GM23338 (cell line): Measurements from ENCODE around the gene ADPRHL1. TPM values are rescaled to one million over a fixed set of nuclear protein-coding genes. Genes with fewer than 3 reads are reported as not detected.

Experiments
- ATAC-seq: fragments of 200-7000 bp; cut with Tn5 transposase; 3 replicates; pipeline ENCODE4 v1.9.1; 2020
- DNase-seq: peaks from one replicate; pipeline ENCODE4 v3.0.0-alpha.2; 2015; ENCODE audit warnings: low spot score
- H2AFZ ChIP-seq: fragments of 200-600 bp; sonication (generic); 2 replicates; pipeline ENCODE4 v1.8.0; 2016; ENCODE audit warnings: antibody characterized with exemption, mild to moderate bottlenecking, moderate library complexity
- H3F3A ChIP-seq: fragments of 200-600 bp; sonication (generic); replicated peaks from 2 replicates; pipeline ENCODE4 v1.8.0; 2017; ENCODE audit warnings: antibody characterized with exemption, mixed run types, low read depth
- H3K27ac ChIP-seq: fragments of 200-600 bp; sonication (generic); 2 replicates; pipeline ENCODE4 v1.6.1; 2016; ENCODE audit warnings: low read depth
- H3K27me3 ChIP-seq: fragments of 200-600 bp; sonication (generic); 2 replicates; pipeline ENCODE4 v1.8.0; 2016; ENCODE audit warnings: mild to moderate bottlenecking, mixed run types, moderate library complexity; ENCODE audit not compliant: insufficient read depth
- H3K36me3 ChIP-seq: fragments of 200-600 bp; sonication (generic); 2 replicates; pipeline ENCODE4 v1.8.0; 2016; ENCODE audit warnings: mild to moderate bottlenecking; ENCODE audit not compliant: insufficient read depth
- H3K4me1 ChIP-seq: fragments of 200-600 bp; sonication (generic); 2 replicates; pipeline ENCODE4 v1.8.0; 2016; ENCODE audit warnings: mild to moderate bottlenecking, moderate library complexity; ENCODE audit not compliant: insufficient read depth
- H3K4me2 ChIP-seq: fragments of 200-600 bp; sonication (generic); 2 replicates; pipeline ENCODE4 v1.7.1; 2017; ENCODE audit warnings: mixed run types
- H3K4me3 ChIP-seq: fragments of 200-600 bp; sonication (generic); 2 replicates; pipeline ENCODE4 v1.6.1; 2016; ENCODE audit warnings: mixed run types
- H3K79me2 ChIP-seq: fragments of 200-600 bp; sonication (generic); replicated peaks from 2 replicates; pipeline ENCODE4 v1.8.0; 2017; ENCODE audit warnings: mild to moderate bottlenecking; ENCODE audit not compliant: insufficient read depth
- H3K9me2 ChIP-seq: fragments of 200-600 bp; sonication (generic); 2 replicates; pipeline ENCODE4 v1.8.0; 2017; ENCODE audit not compliant: insufficient read depth
- H4K20me1 ChIP-seq: fragments of 200-600 bp; sonication (generic); replicated peaks from 2 replicates; pipeline ENCODE4 v1.8.0; 2017; ENCODE audit warnings: mild to moderate bottlenecking; ENCODE audit not compliant: insufficient read depth
- H3K27ac Mint-ChIP-seq: 2 replicates; pipeline ENCODE4 v1.8.0; 2020; ENCODE audit warnings: inconsistent platforms, mild to moderate bottlenecking, moderate library complexity, mixed read lengths
- H3K27me3 Mint-ChIP-seq: 3 replicates; pipeline ENCODE4 v1.8.0; 2022; ENCODE audit warnings: low read depth, mild to moderate bottlenecking, moderate library complexity, mixed read lengths, inconsistent platforms; ENCODE audit not compliant: insufficient read depth, poor library complexity
- H3K36me3 Mint-ChIP-seq: 3 replicates; pipeline ENCODE4 v1.8.0; 2021; ENCODE audit warnings: low read depth, mild to moderate bottlenecking, inconsistent platforms, moderate library complexity, mixed read lengths
- H3K4me1 Mint-ChIP-seq: 3 replicates; pipeline ENCODE4 v1.8.0; 2020; ENCODE audit warnings: mild to moderate bottlenecking, inconsistent platforms, mixed read lengths
- H3K4me3 Mint-ChIP-seq: 3 replicates; pipeline ENCODE4 v1.8.0; 2021; ENCODE audit warnings: moderate library complexity, mild to moderate bottlenecking, inconsistent platforms, mixed read lengths
- H3K9me3 Mint-ChIP-seq: 3 replicates; pipeline ENCODE4 v1.8.0; 2020; ENCODE audit warnings: moderate library complexity, mild to moderate bottlenecking, inconsistent platforms, mixed read lengths
- CREB1 ChIP-seq: fragments of 250-450 bp; sonication (Bioruptor Pico); IDR thresholded peaks from 2 replicates; pipeline ENCODE4 v1.5.0; 2020; ENCODE audit warnings: low read depth, mild to moderate bottlenecking, moderate library complexity
- CTCF ChIP-seq, 2 experiments: fragments of 200-600 bp in 1 of 2; sonication (generic) in 1 of 2; conservative IDR thresholded peaks; 2 replicates each; pipeline versions ENCODE4 v1.5.1 to v1.6.1; 2016 to 2017; ENCODE audit warnings: antibody characterized with exemption in 2 of 2, low read depth in 2 of 2, mild to moderate bottlenecking in 2 of 2, moderate library complexity in 1 of 2
- ETS1 ChIP-seq: IDR thresholded peaks from 2 replicates; pipeline ENCODE4 v1.6.1; 2016; ENCODE audit warnings: antibody characterized with exemption
- EZH2 ChIP-seq: fragments of 200-600 bp; sonication (generic); IDR thresholded peaks from one replicate; pipeline ENCODE4 v1.8.0; 2017; ENCODE audit warnings: antibody characterized with exemption, mild to moderate bottlenecking, low read depth; ENCODE audit not compliant: unreplicated experiment
- EZH2phosphoT487 ChIP-seq: fragments of 200-600 bp; sonication (generic); IDR thresholded peaks from one replicate; pipeline ENCODE4 v1.8.1; 2018; ENCODE audit warnings: antibody characterized with exemption; ENCODE audit not compliant: unreplicated experiment
- JUNB ChIP-seq: IDR thresholded peaks from one replicate; pipeline ENCODE4 v1.6.1; 2016; ENCODE audit warnings: antibody characterized with exemption; ENCODE audit not compliant: unreplicated experiment
- NANOG ChIP-seq: IDR thresholded peaks from 2 replicates; pipeline ENCODE4 v1.6.1; 2016; ENCODE audit warnings: antibody characterized with exemption, borderline replicate concordance
- POLR2AphosphoS5 ChIP-seq: IDR thresholded peaks from 2 replicates; pipeline ENCODE4 v1.6.1; 2016; ENCODE audit warnings: antibody characterized with exemption, low read depth
- REST ChIP-seq: IDR thresholded peaks from one replicate; pipeline ENCODE4 v1.6.1; 2018; ENCODE audit warnings: antibody characterized with exemption; ENCODE audit not compliant: unreplicated experiment
- STAT1 ChIP-seq: IDR thresholded peaks from one replicate; pipeline ENCODE4 v1.6.1; 2016; ENCODE audit warnings: antibody characterized with exemption; ENCODE audit not compliant: unreplicated experiment
- ZNF114 ChIP-seq: fragments of 250-450 bp; sonication (Bioruptor Pico); IDR thresholded peaks from 2 replicates; pipeline ENCODE4 v1.5.0; 2020; ENCODE audit warnings: mild to moderate bottlenecking, moderate library complexity
- ZNF331 ChIP-seq: fragments of 250-450 bp; sonication (Bioruptor Pico); IDR thresholded peaks from 2 replicates; pipeline ENCODE4 v1.5.0; 2020; ENCODE audit warnings: low read depth, mild to moderate bottlenecking, moderate library complexity
- ZNF462 ChIP-seq: fragments of 250-450 bp; sonication (Bioruptor Pico); IDR thresholded peaks from 2 replicates; pipeline ENCODE4 v1.5.0; 2020; ENCODE audit warnings: mild to moderate bottlenecking, moderate library complexity
- polyA plus RNA-seq: library from polyadenylated mRNA; unstranded; fragments of >200 nt; fragmentation: Nextera tagmentation; extraction: Ambion mirVana; gene quantifications from 2 replicates; pipeline ENCODE4 v1.2.1, GENCODE V29; 2016
- total RNA-seq: library from RNA; depleted of rRNA; stranded (reverse); fragments of >200 nt; shearing (Covaris generic); gene quantifications from 2 replicates; pipeline ENCODE4 v1.2.3, GENCODE V29; 2014

Gene ADPRHL1
- total and polyA plus RNA-seq, 2 experiments from 2014 or later = 0.80 to 1.0 TPM

- peaks cover 4% of the 10 kb centered on the region; the same call in 1 of the 3 replicates for H3K4me1 Mint-ChIP-seq
- DNase-seq = no peak
- no peak overlapping the region; the same call in 1 of the 2 replicates for H3K27ac Mint-ChIP-seq
- Histone ChIP-seq H4K20me1 (no peaks in the 10 kb centered on the region), H3K27me3 (no peaks in the 10 kb centered on the region), H3K4me1 (no peaks in the 10 kb centered on the region), H3F3A (peaks cover 11% of the 10 kb centered on the region; the same call in 1 of the 2 replicates), H3K4me2 (no peak overlapping the region), H3K27ac (no peak overlapping the region), H3K4me3 (no peak overlapping the region), H3K9me2 (no peaks in the 10 kb centered on the region), H3K36me3 (no peaks in the 10 kb centered on the region), H3K79me2 (no peaks in the 10 kb centered on the region), H2AFZ (no peak overlapping the region)
- no peak overlapping the region for H3K4me3 Mint-ChIP-seq
- ATAC-seq = no peak
- H3K9me3 Mint-ChIP-seq = no peaks in the 10 kb centered on the region; the same call in 2 of the 3 replicates
- peaks cover 13% of the 10 kb centered on the region for H3K36me3 Mint-ChIP-seq
- no peak for TF ChIP-seq CTCF (conservative IDR thresholded peaks at IDR 0.05; ENCODE audit: low read depth in 2 of 2)
- TF ChIP-seq ZNF114 (CRISPR knock-in tag) = no peak
- TF ChIP-seq JUNB = no peak
- no peak for TF ChIP-seq ZNF462
- no peak for TF ChIP-seq STAT1
- no peak for TF ChIP-seq ZNF331 (CRISPR knock-in tag)
- TF ChIP-seq NANOG = no peak
- no peak for TF ChIP-seq POLR2AphosphoS5
- TF ChIP-seq REST = no peak
- TF ChIP-seq CREB1 (CRISPR knock-in tag) = no peak
- no peak for TF ChIP-seq EZH2phosphoT487
- TF ChIP-seq ETS1 = no peak
- TF ChIP-seq EZH2 = no peak
- H3K27me3 Mint-ChIP-seq = peaks cover 6% of the 10 kb centered on the region
Observed at GRCh38 chr13:113449693-113450347, 3.5 kb downstream of the ADPRHL1 start.
